HG03342 (cell line): ENCODE data around the gene PTPRF.
"Not testable (repeated sequence)": the region's sequence is repeated elsewhere in the genome, so short reads cannot be mapped to it uniquely, and the experiment has no call there.

Experiments used
- ATAC-seq: cut with Tn5 transposase; IDR thresholded peaks from one replicate; pipeline ENCODE4 v1.9.1; 2021; ENCODE audit warnings: mild to moderate bottlenecking, moderate library complexity; ENCODE audit not compliant: unreplicated experiment

The PTPRF gene

DNA sequence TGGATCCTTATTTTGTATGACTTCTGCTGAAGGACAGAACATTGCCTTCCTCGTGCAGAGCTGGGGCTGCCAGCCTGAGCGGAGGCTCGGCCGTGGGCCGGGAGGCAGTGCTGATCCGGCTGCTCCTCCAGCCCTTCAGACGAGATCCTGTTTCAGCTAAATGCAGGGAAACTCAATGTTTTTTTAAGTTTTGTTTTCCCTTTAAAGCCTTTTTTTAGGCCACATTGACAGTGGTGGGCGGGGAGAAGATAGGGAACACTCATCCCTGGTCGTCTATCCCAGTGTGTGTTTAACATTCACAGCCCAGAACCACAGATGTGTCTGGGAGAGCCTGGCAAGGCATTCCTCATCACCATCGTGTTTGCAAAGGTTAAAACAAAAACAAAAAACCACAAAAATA is 91.8 kb downstream of the PTPRF start:
- no peak for ATAC-seq

GRCh38 chr1:43622901-43623780 is 92.5 kb downstream of the PTPRF start:
- ATAC-seq, result no peak

DNA sequence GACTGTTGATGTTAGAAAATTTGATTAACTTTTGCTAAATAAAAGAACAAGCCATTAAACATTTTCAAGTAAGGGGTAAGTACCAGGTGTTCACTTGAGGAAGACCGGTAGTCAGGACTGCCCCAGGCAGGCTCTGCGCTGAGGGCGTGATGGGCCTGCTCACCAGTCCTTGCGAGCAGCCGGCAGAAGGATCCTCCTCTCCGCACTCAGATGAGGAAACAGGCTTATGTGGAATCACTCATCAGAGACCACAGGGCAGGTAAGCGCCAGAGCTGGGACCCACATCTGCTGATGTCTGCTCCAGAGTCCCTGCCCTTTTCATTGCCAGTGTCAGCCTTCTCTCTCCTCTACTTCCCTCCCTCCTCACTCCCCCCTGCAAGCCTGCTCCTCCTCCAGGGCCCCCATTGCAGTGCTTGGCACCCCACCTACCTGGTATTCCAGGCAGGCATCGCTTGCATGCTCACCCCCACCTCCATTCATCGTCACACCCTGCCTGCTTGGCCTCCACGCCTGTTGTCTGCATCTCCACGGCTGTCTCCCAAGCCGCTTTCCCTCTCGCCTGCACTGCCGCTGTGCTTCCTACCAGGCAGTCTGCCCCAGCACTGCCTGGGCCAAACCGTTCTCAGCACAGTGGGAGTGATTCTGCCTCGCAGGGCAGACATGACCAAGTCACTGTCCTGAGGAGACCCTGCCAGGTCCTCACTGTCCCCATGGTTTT is 94.5 kb downstream of the PTPRF start:
- ATAC-seq, result no peak

DNA sequence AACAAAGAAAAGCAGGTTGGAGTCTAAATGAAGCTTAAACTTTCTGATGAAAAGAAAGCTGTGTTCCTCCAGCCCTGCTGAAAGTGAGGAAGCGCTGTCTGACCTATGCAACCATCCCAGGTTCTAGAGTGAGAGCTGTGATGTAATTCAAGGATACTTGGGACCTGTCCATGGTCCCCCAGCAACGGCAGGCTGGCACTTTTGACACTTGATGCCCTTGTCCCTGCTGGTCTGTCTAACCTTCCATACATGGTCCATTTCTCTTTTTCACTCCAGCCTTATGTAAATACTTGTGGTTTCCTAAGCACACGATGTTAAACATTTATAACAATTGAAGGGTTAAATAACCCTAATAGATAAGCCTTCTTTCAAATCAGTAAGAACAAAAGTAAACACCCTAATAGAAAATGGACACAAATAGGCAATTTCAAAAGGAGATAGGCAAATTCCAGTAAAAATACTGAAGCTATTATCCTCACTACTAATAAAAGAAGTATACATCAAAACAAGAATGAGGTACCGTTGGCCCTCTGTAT is 101.5 kb downstream of the PTPRF start:
- ATAC-seq, result no peak

DNA sequence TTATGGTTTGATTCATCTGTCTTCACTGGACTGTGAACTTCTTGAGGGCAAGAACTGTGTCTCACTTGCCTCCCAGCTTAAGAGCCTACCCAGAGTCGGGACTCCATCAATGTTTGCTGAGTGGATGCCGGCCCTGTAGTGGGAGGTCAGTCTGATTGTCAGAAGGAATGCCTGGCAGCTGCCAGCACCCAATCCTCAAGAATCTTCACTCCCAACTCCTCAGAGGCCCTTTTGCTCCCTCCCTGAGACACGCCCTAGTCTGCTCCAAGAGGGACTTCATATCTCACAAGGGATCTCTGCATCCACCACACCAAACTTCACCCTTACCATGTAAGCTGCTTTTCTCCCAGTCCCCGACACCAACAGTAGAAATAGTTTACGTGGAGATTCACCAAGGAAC is 104.0 kb downstream of the PTPRF start:
- ATAC-seq, result no peak

GRCh38 chr1:43636006-43636641 is 105.4 kb downstream of the PTPRF start:
- no peak for ATAC-seq

DNA sequence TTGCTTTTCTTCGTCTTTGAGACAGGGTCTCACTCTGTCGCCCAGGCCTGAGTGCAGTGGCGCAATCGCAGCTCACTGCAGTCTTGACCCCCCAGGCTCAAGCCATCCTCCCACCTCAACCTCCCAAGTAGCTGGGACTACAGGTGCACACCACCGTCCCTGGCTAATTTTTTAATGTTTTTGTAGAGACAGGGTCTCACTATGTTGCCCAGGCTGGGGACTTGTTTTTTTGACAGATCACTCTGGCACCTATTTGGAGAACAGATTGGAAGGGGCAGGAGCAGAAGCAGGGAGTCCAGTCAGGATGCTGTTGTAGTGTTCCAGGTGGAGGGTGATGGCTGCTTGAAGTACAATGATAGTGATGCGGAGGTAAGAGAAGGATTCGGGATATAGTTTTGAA is 106.6 kb downstream of the PTPRF start:
- ATAC-seq, result no peak

- ATAC-seq, result not testable (repeated sequence)
Observed at GRCh38 chr1:43638381-43638780, 107.7 kb downstream of the PTPRF start.

DNA sequence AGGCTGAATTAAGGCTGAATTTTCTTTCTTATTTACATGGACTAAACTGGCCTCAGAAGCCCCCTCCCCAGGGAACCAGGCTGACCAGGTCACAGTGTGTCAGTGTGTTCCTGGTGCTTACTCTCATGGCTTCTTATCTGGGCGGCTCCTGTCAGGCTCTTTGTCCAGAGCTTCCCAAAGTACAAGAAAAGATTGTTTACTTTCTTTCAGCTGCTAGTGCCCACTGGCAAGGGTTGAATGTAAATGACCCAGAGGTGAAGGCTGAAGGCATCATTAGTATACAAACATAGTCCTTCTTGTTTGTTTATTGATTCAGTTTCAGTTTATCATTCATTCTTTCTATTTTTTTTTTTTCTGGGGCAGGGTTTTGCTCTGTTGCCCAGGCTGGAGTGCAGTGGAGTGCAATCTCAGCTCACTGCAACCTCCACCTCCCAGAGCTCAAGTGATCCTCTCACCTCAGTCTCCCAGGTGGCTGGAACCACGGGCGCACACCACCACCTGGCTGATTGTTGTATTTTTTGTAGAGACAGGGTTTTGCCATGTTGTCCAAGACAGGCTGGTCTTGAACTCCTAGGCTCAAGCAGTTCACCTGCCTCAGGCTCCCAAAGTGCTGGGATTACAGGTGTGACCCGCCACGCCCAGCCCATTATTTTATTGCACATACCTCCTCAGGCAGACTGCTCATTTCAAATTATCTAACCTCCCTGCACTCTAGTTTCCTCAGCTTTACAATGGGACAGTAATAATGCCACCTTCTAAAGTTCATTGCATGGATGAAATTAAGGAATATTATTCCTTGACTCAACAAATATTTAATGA is 109.5 kb downstream of the PTPRF start:
- ATAC-seq, result no peak

GRCh38 chr1:43644558-43644957 is 113.9 kb downstream of the PTPRF start:
- ATAC-seq, result no peak

- ATAC-seq, result no peak
Observed at GRCh38 chr1:43645461-43645860, 114.8 kb downstream of the PTPRF start.

DNA sequence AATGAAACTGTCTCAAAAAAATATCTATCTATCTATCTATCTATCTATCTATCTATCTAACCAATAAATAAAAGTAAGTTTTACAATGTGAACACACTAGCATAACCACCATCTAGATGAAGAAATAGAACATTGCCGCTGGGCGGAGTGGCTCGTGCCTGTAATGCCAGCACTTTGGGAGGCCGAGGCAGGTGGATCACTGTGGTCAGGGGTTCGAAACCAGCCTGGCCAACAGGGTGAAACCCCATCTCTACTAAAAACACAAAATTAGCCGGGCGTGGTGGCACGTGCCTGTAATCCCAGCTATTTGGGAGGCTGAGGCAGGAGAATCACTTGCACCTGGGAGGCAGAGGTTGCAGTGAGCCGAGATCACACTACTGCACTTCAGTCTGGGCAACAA is 116.6 kb downstream of the PTPRF start:
- ATAC-seq, result not testable (repeated sequence)

GRCh38 chr1:43648221-43648847 is 117.7 kb downstream of the PTPRF start:
- no peak for ATAC-seq

GRCh38 chr1:43648876-43649477 is 118.3 kb downstream of the PTPRF start:
- no peak for ATAC-seq

GRCh38 chr1:43650310-43651085 is 119.8 kb downstream of the PTPRF start:
- ATAC-seq, result peak; percentile 65

GRCh38 chr1:43651188-43651587 is 120.5 kb downstream of the PTPRF start:
- ATAC-seq, result no peak

DNA sequence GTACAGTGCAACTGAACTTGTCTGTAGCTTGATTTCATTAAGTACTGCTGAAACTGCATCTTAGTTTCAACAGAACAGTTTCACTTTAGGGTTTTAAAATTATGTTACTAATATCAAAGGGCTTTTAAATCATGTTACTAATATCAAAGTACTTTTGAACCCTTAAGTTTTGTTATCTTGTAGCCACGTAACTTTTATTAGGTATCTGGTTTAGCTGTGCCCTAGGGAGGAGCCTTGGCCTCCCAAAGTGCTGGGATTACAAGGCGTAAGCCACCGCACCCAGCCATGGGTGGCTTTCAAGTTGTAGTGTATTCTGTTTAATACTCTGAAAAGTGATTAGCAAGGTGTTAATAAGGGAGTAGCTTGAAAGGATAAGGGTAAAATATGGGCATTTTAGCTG is 121.2 kb downstream of the PTPRF start:
- no peak for ATAC-seq

- ATAC-seq, result no peak
Observed at GRCh38 chr1:43653339-43653738, 122.7 kb downstream of the PTPRF start.

GRCh38 chr1:43653893-43654292 is 123.2 kb downstream of the PTPRF start:
- no peak for ATAC-seq
